LNCaP clone FGC (cell line): ENCODE data around the gene SLFN14.

Experiments used
- DNase-seq: peaks from one replicate; pipeline ENCODE4 v3.0.0-alpha.2; 2011; ENCODE audit warnings: low read depth
- H3K4me3 ChIP-seq: 2 replicates; pipeline ENCODE4 v1.5.1; 2011; ENCODE audit warnings: mild to moderate bottlenecking, low read depth, low read length, control low read depth
- TF ChIP-seq, protein P1 (sequence below): IDR thresholded peaks from 2 replicates; pipeline ENCODE4 v1.5.1; 2012; ENCODE audit warnings: mild to moderate bottlenecking; ENCODE audit not compliant: control insufficient read depth, insufficient read depth; ENCODE audit errors: extremely low read depth

Gene SLFN14

DNA sequence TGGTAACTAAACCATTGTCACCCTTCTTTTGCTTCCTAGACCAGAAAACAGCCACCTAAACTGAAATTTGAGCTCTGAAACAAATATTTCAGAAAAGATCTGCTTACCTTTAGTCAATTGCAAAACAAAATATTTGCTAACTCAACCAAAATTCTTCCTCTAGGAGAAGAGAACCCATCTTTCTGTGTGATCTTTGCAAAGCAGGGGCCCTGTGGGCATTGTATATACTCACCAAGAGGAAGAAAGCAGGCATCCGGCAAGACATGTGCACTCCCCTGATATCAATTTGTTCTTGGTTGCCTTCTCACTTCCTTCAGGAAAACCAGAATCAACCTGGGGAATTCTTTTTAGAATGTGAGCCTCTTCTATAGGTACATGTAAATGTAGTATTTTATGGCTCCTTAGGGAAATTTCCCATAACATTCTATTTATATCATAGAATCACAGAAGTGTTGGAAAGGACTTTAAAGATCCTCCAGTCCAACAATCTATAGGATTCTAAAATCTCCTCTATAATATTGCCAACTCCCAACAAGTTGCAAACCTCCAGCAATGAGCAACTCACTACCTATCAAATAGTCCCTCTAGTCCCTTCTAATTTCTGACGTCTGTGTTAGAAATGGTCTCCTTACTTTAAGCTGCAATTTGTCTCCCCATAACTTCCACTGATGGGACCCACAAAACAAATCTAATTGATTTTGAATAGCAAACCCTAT, 966 bp downstream of the SLFN14 start:
- DNase-seq = no peak
- TF ChIP-seq, protein P1, sequence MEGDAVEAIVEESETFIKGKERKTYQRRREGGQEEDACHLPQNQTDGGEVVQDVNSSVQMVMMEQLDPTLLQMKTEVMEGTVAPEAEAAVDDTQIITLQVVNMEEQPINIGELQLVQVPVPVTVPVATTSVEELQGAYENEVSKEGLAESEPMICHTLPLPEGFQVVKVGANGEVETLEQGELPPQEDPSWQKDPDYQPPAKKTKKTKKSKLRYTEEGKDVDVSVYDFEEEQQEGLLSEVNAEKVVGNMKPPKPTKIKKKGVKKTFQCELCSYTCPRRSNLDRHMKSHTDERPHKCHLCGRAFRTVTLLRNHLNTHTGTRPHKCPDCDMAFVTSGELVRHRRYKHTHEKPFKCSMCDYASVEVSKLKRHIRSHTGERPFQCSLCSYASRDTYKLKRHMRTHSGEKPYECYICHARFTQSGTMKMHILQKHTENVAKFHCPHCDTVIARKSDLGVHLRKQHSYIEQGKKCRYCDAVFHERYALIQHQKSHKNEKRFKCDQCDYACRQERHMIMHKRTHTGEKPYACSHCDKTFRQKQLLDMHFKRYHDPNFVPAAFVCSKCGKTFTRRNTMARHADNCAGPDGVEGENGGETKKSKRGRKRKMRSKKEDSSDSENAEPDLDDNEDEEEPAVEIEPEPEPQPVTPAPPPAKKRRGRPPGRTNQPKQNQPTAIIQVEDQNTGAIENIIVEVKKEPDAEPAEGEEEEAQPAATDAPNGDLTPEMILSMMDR = no peak
- H3K4me3 ChIP-seq = no peak overlapping the region

DNA sequence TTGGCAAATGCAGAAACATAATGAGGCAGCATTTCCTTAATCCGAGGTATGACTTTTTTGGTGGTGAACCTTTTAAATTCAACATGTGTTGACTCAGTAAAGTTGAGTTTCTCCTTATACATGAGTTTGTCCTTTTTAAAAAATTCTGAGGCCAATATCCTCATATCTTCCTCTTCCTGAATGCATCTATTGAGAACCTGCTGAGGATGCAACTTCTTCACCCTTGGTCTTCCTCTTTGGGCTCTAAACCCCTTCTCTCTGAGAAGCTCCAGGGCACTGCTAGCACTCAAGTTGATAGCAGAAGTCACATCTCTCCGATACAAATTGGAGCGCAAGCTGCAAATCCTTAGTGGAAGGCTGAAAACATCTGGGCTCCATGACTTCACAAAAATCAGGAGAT, 3.3 kb downstream of the SLFN14 start:
- TF ChIP-seq, protein P1 = no peak
- DNase-seq = no peak

DNA sequence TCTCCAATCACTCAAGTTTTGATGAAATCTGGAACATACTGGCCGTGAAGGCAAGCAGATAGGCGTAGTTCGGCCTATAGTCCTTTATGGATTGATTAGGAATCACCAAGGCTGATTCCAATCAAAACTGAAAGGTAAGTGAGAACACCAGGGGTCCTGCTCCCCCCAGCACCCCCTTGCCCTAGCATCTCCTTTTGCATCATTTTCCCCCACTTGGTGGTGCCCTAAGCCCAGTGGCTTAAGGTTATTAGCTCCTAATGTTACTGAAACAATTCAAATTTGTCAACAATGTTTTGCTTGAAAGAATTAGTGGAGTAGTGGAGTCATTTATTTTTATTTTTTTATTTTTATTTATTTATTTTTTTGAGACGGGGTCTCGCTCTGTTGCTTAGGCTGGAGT, 4.9 kb downstream of the SLFN14 start:
- DNase-seq = no peak
- no peak overlapping the region for H3K4me3 ChIP-seq
- TF ChIP-seq, protein P1 = peak; percentile 37; the same call in 1 of the 2 replicates

More for the DNA sequence above, 3.3 kb downstream of the SLFN14 start:
- H3K4me3 ChIP-seq = no peak overlapping the region

DNA sequence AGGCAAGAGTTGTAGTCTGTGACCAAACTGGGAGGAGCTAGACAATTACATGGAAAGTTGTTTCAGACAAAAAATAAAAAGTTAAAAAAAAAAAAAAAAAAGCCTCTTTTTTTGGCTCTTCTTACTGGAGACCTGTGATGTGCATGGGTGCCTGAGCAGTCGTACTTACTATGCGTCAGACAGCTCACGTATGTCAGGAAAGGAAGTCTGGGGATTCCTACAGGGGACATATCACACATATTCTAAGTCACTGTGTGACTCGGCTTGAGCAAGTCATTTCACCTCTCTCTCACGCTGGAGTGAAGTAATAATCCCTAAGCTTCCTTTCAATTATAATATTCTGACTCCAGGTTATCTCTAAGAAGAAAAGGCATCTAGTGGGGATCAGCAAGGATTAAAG, 6.0 kb downstream of the SLFN14 start:
- TF ChIP-seq, protein P1 = no peak
- no peak overlapping the region for H3K4me3 ChIP-seq

GRCh38 chr17:35553310-35553709, 7.3 kb downstream of the SLFN14 start:
- TF ChIP-seq, protein P1 = no peak
- DNase-seq = no peak
- H3K4me3 ChIP-seq = no peak overlapping the region

More for the DNA sequence above, 6.0 kb downstream of the SLFN14 start:
- DNase-seq = no peak

DNA sequence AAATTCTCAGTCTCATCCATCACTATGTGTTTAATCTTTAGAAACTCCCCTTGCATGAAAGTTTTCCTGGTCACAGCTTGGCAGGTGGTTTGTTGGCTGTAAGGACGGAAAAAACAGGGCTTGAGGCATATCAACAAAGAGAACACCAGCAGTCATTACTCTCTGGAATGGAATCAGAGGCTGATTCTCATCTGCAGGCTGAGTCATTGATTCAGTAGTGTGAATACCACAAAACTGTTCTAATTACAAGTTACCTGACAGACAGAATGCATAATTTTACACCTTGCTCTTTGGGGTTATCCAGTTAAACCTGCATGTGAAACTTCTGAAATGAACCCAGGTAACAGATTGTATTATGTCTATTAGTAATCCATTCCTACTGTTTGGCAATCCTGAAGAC, 11.6 kb downstream of the SLFN14 start:
- TF ChIP-seq, protein P1 = no peak
- no peak for DNase-seq

More for the DNA sequence above, 11.6 kb downstream of the SLFN14 start:
- no peak overlapping the region for H3K4me3 ChIP-seq
